Measurements from ENCODE around the gene CSMD2.

DNA sequence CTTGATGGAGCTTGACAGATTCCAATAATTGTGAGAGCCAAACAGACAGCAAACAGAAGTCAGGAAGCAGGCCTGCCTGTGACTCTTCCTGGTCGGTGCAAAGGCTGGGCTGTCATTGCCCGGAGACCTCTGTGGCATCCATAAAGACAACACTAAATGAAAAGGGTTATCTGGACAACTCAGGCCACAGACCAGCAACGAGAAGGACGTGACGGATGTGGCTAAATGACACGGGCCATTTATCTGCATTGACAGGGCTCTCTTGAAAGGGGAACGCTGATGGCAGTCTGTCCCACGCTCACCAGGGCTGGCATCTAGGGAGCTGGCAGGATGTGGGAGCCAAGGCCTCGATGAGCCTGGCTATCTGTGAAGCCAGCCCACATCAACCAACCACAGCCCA is 266.1 kb downstream of the CSMD2 start:
- TF ChIP-seq EZH2phosphoT487 (IDR thresholded peaks at IDR 0.05; ENCODE audit: low read length): no peak
- TF ChIP-seq, protein P1, sequence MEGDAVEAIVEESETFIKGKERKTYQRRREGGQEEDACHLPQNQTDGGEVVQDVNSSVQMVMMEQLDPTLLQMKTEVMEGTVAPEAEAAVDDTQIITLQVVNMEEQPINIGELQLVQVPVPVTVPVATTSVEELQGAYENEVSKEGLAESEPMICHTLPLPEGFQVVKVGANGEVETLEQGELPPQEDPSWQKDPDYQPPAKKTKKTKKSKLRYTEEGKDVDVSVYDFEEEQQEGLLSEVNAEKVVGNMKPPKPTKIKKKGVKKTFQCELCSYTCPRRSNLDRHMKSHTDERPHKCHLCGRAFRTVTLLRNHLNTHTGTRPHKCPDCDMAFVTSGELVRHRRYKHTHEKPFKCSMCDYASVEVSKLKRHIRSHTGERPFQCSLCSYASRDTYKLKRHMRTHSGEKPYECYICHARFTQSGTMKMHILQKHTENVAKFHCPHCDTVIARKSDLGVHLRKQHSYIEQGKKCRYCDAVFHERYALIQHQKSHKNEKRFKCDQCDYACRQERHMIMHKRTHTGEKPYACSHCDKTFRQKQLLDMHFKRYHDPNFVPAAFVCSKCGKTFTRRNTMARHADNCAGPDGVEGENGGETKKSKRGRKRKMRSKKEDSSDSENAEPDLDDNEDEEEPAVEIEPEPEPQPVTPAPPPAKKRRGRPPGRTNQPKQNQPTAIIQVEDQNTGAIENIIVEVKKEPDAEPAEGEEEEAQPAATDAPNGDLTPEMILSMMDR (IDR thresholded peaks at IDR 0.05; ENCODE audit: low read length): no peak

Data from MM.1S (cell line).